GM19240 (cell line): ENCODE data around the gene HDDC2.

ENCODE experiments used
- DNase-seq: peaks from one replicate; pipeline ENCODE4 v3.0.0; 2011; ENCODE audit warnings: low spot score; ENCODE audit not compliant: insufficient read length

HDDC2 gene

DNA sequence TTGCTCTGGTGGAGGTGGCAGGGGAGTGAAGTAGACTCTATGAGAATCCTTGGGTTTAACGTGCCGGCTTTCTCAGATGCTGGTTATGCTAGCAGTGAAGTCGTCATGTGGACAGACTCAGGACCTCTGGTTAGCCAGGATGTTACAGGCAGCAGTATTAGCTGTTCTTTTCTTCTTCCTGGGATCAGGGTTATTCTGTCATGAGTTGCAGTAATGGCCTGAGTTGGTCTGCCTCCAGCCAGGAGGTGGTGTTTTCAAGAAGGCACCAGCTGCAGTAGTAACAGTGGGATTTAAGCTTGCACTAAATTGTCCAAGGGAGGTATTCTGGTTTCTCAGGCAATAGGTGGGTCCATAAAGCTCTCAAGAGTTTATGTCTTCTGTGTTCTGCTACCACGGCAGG, 56.7 kb downstream of the HDDC2 start:
- no peak for DNase-seq

DNA sequence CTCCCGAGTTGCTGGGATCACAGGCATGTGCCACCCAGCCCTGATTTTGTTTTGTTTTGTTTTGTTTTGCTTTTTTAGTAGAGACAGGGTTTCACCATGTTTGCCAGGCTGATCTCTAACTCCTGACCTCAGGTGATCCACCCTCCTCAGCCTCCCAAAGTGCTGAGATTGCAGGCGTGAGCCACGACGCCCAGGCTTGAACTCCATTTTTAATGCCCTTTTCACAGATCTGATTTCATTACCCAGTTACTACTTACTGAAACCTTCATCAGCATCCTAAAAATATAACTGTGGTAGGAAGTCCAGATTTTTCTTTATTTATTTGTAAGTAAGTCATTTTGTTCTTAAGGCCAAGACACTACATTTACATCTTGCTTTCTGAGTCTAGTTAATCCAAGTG, 64.0 kb downstream of the HDDC2 start:
- DNase-seq: no peak

DNA sequence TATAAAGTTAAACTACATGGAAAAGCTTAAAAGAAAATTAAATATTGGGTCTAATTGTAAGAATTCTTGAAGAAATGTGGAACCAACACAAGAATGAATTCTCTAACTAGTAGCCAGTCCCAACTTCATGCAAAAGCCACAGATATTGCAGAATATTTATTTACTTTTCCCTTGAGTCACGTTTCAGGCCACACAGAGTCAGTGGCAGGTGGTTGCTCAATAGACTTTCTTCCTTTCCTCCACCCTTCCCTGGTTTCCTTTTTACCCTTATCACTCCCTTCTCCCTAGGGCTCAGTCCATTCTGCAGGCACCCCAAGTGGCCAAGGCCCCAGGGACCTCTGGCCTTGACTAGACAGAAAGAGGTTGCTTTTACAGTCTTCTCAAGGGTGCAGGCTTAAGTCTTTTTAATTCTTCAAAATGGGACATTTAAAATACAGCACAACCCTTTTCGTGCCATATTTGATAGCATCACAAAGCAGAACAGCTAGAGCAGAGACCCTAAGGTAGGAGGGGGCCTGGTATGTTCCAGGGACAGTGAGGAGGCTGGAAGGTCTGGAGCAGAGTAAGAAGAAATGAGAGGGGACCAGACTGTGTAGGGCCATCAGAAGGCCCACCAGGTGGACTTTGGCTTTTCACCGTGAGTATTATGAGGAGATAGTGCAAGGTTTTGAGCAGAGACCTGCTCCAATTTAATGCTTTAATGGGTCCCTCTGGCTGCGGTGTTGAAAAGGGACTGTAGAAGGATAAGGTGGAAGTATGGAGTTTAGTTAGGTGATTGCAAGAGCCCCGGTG, 65.0 kb downstream of the HDDC2 start:
- no peak for DNase-seq

DNA sequence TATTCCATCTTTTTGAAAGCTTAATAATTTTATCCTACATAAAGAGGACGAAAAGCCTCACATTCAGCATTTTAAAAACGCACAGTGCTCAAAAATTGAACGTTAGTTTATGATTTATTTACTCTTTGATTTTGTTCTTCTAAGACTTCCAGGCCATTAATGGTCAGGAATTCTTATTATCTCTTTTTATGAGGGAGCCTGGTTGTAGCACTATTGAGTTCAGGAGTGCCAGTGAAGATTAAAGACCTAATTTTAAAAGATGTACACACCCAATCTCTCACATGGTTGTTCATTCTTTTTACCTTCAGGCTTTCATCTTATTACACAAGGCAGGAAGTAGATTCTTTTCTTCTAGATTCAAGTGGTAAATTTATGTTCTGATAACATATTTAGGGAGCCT, 68.6 kb downstream of the HDDC2 start:
- DNase-seq: no peak

DNA sequence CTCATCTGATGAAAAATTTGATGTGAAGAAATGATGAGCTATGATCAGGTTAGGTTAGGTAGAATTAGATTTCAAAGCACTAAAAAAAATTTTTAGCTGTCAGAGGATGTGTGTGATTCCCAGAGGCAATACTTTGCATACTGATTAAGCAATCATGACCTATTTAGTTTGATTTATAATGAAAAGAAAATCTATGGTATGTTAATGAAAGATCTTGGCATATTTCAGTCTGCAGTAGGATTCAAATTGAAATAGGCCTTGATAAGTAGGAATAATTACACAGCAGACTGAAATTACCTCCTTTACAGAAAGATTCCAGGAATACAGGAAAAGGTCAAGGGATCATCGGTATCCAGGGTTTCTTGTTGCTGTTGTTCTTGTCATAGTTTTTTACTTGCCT, 69.3 kb downstream of the HDDC2 start:
- no peak for DNase-seq

DNA sequence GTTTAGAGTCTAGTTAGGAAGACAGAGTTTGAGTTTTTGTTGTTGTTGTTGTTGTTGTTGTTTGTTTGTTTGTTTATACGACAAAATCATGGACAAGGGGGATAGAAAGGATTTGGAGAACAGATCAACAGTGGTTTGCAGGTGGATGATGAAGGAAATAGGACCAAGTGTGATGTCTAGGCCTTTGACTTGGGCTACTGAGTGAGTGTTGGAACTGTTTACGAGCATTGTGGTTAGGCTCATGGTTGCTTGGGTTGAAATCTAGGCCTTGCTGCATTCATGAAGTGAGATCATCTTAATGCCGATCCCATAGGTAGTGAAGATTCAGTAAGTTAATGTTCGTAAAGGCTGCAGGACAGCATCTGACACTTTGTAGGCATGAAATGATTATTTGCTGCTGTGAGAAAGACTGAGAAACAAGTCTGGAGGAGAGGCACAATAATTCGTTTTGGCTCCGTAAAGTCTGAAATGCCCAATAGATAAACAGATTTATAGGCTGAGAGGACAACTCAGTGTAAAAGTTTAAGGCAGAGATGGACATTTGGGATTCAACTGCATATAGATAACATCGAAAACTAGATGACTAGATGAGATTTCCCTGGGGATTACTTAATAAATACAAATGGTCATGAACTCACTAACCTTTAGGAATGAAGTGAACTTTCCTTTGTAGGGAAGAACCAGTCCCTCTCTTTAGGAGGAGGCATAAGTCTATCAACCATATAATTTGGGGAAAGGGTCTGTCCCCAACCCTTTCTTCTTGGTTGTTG, 70.0 kb downstream of the HDDC2 start:
- DNase-seq: no peak

DNA sequence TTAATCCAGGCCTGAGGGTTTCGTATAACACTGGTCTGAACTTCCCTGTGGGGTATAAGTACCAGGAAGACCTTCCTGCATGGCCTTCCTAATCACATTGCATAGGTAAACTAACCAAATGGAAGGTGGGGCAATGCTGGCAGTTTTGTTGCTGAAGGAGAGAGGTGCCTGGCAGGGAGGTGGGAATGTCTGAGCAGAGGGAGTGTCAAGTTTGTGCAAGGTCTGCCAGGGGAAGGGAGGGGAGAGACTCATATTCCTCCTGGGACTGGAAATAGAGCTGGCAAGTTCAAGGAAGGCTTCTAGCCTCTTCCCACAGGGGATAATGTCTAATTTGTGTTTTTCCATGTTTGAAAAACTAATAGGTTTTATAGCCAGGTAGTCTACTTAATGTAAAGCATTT, 70.6 kb downstream of the HDDC2 start:
- no peak for DNase-seq

DNA sequence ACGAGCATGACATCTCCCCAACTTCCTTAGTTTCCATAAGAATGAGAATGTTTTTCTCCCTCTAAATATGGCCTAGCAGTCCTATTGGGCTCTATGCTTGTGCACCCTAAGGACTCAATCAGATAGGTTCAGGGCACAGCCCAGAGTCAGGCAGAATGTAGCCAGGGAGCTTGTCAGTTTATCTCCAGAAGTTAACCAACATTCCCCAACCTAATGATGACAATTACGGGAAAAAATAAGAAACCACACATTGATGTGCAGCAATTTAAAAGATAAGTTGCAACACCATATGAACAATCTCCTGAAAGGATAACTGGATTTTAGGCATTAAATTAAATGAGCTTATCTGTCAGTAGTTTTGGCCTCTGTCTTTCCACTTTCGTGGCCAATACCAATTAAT, 71.1 kb downstream of the HDDC2 start:
- no peak for DNase-seq

DNA sequence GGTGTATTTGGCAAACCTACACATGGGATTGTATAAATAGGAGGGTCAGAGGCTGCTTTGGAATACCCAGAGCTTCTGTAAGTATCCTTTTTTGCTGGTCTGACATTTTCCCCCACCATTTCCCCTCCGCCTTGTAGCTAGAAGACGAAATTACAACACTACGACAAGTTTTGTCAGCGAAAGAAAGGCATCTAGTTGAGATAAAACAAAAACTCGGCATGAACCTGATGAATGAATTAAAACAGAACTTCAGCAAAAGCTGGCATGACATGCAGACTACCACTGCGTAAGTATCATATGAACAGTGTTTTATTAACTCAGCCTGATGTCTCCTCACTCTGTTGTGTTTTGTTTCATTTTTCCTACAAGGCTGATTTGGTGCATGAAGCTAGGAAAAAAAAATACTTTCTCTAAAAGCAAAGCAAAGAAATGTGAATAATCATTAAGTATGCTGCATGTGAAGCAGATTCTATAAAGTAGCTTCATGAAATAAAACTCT, 72.7 kb downstream of the HDDC2 start:
- DNase-seq: no peak

DNA sequence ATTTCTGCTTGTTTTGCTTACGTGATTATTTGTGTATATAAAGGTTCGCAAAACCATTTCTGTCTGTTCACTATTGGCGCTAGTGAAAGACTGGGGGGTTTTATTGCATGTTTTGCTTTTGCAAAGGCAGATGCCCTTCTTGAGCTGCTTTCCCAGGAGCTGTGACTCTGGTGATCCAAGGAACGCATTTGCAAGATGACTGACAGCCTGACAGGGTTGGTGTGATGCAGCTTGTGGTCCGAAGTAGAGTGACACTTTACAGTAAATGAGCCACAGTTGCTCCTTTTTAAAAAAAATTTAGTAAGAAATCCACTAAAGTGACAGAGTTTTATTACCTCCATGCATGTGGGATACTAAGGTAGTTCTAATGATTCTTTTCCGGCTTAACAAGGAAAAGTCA, 74.5 kb downstream of the HDDC2 start:
- no peak for DNase-seq
